Ovary (tissue), 9 donors: Measurements from ENCODE around the gene COBL. TPM values are rescaled to one million over a fixed set of nuclear protein-coding genes. Genes with fewer than 3 reads are reported as not detected.

ENCODE experiments used
- DNase-seq, 5 donors: peaks; one replicate each; pipeline ENCODE4 v3.0.0-alpha.2; 2019 to 2020
- H3K27ac ChIP-seq, 2 donors: fragments of 200-600 bp; one replicate each; pipeline versions ENCODE4 v1.5.1 to v1.8.0; 2019 to 2022
- H3K27me3 ChIP-seq: fragments of 200-600 bp; one replicate; pipeline ENCODE4 v1.8.0; 2022
- H3K36me3 ChIP-seq: fragments of 200-600 bp; sonication (generic); one replicate; pipeline ENCODE4 v1.5.1; 2019
- H3K4me1 ChIP-seq: one replicate; pipeline ENCODE4 v1.8.1; 2013; ENCODE audit warnings: mild to moderate bottlenecking, moderate library complexity; ENCODE audit not compliant: insufficient read depth
- H3K4me3 ChIP-seq: fragments of 200-600 bp; sonication (generic); one replicate; pipeline ENCODE4 v1.5.1; 2017
- H3K9me3 ChIP-seq, 2 donors: fragments of 200-600 bp in 1 of 2; sonication (generic) in 1 of 2; one replicate each; pipeline versions ENCODE4 v1.5.1 to v1.8.1; 2013 to 2019; ENCODE audit warnings: mild to moderate bottlenecking in 1 of 2, moderate library complexity in 1 of 2
- EP300 ChIP-seq: sonication (generic); formaldehyde crosslinking; IDR thresholded peaks from one replicate; pipeline ENCODE4 v1.6.1; 2017; ENCODE audit warnings: antibody characterized with exemption
- POLR2A ChIP-seq: fragments of 450-650 bp; IDR thresholded peaks from one replicate; pipeline ENCODE4 v1.6.1; 2017; ENCODE audit warnings: antibody characterized with exemption, mild to moderate bottlenecking, moderate library complexity
- WGBS, 3 donors: extraction: QIAGEN DNeasy Blood & Tissue Kit in 1 of 3; methylation state at CpG; one replicate each; pipeline versions ENCODE4 v1.1.5 to v1.1.7; 2013 to 2017; 5-methylcytosine and 5-hydroxymethylcytosine counted together
- intact Hi-C, 4 donors: fragments of 100-400 bp; cut with DNase I; formaldehyde crosslinking; loops; one replicate each; pipeline versions ENCODE4 v1.11.0 to v1.15.1; 2022 to 2023
- polyA plus RNA-seq, 2 donors: library from polyadenylated mRNA; stranded (reverse); fragments of 200-250 nt in 1 of 2; fragments of 350-450 nt in 1 of 2; fragmentation: Illumina TruSeq in 1 of 2; extraction: RNeasy Lipid Tissue Mini Kit (QIAGEN cat#74804) in 1 of 2; gene quantifications; one replicate each; pipeline ENCODE4 v1.2.3, GENCODE V29; 2013 to 2014
- total RNA-seq, 7 donors: library from RNA; depleted of rRNA in 2 of 7; stranded (reverse); fragments of >200 nt in 2 of 7; fragmentation: NEBNext Ultra II Directional in 3 of 7; extraction: Animal tissue kit (Norgen Biotek cat#: 25700) in 3 of 7; gene quantifications; one replicate each; pipeline versions ENCODE4 v1.1.0 to v1.2.4, GENCODE V29; 2016 to 2023
- TF ChIP-seq, protein P1 (sequence below), 3 donors: fragments of 450-650 bp in 2 of 3; fragments of 200-600 bp in 1 of 3; IDR thresholded peaks; one replicate each; pipeline versions ENCODE4 v1.5.1 to v1.8.0; 2016 to 2022; ENCODE audit warnings: antibody characterized with exemption in 3 of 3, mild to moderate bottlenecking in 1 of 3
- donor health status: DM: no; HTN: no; CAD: no; lungs with moderate emphysema.
- donor health status: DM: no; HTN: no; CAD: no.
- donor health status: Bipolar disorder and iron deficiency.
- donor health status: DM: yes; HTN: yes; CAD: no.
- donor health status: DM: no; HTN: no; CAD: no.
- donor health status: DM: yes; HTN: yes; CAD: no.

The COBL gene
- total and polyA plus RNA-seq, 9 donors = 0.87 to 33.4 (median 3.9) TPM

DNA sequence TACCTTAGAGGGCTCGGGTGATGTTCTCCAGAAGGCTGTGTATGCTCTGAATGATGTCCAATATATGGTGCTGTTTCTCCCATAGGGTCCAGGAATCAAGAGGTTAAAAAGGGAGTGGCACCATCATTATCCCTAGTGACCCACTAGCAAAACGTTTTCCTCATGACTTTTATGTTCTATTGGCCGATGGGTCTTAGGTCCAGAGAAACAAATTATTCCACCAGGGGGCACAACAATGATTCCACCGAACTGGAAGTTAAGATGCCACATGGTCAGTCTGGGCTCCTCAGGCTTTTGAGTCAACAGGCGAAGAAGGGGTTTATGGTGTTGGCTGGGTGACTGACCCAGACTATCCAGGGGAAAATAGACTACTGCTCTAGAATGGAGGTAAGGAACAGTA lies 256.1 kb downstream of the COBL start:
- Histone ChIP-seq H3K4me1 (no peaks in the 10 kb centered on the region), H3K36me3 (no peaks in the 10 kb centered on the region), H3K27me3 (no peaks in the 10 kb centered on the region), H3K27ac (no peak overlapping the region), H3K9me3 (no peaks in the 10 kb centered on the region), H3K4me3 (no peak overlapping the region)
- no peak for DNase-seq
- TF ChIP-seq EP300 (no peak), POLR2A (no peak)
- TF ChIP-seq, protein P1, sequence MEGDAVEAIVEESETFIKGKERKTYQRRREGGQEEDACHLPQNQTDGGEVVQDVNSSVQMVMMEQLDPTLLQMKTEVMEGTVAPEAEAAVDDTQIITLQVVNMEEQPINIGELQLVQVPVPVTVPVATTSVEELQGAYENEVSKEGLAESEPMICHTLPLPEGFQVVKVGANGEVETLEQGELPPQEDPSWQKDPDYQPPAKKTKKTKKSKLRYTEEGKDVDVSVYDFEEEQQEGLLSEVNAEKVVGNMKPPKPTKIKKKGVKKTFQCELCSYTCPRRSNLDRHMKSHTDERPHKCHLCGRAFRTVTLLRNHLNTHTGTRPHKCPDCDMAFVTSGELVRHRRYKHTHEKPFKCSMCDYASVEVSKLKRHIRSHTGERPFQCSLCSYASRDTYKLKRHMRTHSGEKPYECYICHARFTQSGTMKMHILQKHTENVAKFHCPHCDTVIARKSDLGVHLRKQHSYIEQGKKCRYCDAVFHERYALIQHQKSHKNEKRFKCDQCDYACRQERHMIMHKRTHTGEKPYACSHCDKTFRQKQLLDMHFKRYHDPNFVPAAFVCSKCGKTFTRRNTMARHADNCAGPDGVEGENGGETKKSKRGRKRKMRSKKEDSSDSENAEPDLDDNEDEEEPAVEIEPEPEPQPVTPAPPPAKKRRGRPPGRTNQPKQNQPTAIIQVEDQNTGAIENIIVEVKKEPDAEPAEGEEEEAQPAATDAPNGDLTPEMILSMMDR (IDR thresholded peaks at IDR 0.05) = no peak
- intact Hi-C loops = no loop called here
- 67 to 71% (median 67%) methylated on average over 5 of the region's 5 CpGs for WGBS, 3 donors

DNA sequence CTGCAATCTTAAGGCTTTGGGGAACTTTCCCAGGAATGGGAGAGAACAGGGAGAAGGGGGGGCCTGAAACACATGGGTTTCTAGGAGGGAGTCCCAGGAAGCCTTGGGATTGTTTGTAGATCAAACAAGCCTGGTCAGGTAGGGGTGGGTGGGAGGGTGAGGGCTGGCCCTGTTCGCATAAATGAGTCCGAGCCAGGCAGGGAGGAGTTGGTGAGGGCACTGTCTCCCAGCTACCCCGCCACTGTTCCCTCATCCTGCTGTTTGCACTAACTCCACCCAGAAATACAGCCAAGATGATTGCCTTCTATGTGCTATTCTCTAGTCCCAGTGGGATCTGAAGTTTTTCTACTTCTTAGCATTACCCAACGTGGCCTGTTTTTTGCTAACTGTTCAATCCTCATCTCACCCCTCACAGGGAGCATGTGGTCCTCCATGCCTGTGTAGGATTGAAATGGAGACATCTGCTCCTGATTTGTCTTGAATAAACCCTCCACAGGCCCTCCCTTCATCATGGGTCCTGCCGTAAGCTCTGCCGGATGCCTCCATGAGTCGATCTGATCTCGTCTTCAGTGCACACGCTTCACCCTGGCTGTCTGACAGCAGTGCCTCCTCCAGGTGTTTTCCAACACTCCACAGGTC lies 257.0 kb downstream of the COBL start:
- Histone ChIP-seq H3K4me3 (no peak overlapping the region), H3K36me3 (no peaks in the 10 kb centered on the region), H3K4me1 (no peaks in the 10 kb centered on the region), H3K27me3 (no peaks in the 10 kb centered on the region), H3K9me3 (no peaks in the 10 kb centered on the region), H3K27ac (no peak overlapping the region)
- TF ChIP-seq, protein P1 (IDR thresholded peaks at IDR 0.05) = no peak
- no peak for TF ChIP-seq EP300
- TF ChIP-seq POLR2A = no peak
- no peak for DNase-seq
- WGBS, 3 donors = 81 to 89% (median 85%) methylated on average over 9 of the region's 9 CpGs
- intact Hi-C loops = loop anchor here in 1 of 4 donors (10.0 kb wide), 1 partner anchor 45 kb away; no protein-coding TSS in a partner anchor

DNA sequence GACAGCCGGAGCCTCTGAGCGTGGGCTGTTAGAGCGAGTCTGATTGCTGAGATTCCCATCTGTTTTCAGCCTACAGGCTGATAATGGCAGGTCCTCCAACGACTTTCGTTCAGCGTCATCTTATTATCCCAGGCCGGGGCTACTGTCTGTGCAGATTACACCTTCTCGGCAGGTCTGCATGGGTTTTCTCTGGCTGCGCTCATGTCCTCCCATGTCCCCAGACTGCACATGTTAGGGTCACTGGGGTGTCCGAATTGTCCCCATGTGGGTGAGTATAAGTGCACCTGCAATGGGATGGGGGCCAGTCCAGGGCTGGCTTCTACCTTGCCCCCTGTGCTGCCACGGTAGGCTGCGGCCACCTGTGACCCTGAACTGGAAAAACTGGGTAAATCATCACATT lies 257.8 kb downstream of the COBL start:
- no peak overlapping the region for H3K27ac ChIP-seq
- no peaks in the 10 kb centered on the region for H3K36me3 ChIP-seq
- 91 to 92% (median 91%) methylated on average over 12 of the region's 12 CpGs for WGBS, 3 donors
- TF ChIP-seq POLR2A = no peak
- intact Hi-C loops = loop anchor here in 1 of 4 donors (10.0 kb wide), 1 partner anchor 46 kb away; no protein-coding TSS in a partner anchor
- no peak for DNase-seq
- no peaks in the 10 kb centered on the region for H3K4me1 ChIP-seq
- H3K4me3 ChIP-seq = no peak overlapping the region
- no peaks in the 10 kb centered on the region for H3K9me3 ChIP-seq
- H3K27me3 ChIP-seq = no peaks in the 10 kb centered on the region

DNA sequence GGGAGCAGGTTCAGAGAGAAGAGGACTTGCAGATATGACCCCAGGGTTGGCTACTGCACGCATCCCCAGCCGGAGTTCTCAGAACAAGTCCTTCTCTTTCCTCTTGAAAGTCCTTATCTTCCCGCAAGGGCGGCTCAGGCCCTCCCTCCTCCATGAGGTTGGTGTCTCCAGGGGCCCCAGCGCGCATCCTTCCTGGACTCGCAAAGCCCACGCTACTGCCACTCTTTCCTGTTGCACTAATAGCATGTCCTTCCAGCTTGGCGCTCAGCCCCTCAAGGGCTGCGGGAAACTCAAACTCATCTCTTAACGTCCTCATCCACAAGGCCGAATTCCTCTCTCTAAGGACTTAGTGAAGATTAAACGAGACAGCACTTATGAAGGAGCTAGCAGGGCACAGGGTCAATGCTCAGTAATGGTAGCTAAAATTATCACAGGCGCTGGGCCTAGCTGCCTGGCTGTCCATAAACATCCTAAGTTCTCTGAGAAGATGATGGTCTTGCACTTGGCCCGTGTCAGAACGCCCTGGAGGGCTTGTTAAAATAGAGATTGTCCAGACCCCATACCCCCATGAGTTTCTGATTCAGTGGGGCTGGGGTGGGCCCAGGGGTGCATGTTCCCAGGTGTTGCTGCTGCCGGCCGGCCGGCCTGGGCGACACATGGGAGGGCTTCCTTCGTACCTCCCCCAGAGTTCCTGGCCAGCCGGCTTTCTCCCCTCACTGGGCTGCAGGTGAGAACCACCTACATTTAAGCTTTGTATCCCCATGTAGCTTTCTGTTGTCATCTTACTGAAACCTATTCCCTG lies 261.4 kb downstream of the COBL start:
- TF ChIP-seq, protein P1 (IDR thresholded peaks at IDR 0.05) = no peak
- TF ChIP-seq POLR2A = no peak
- no peak for TF ChIP-seq EP300
- H3K9me3 ChIP-seq = no peaks in the 10 kb centered on the region
- intact Hi-C loops = loop anchor here in 1 of 4 donors (10.0 kb wide), 1 partner anchor 50 kb away; no protein-coding TSS in a partner anchor
- H3K27ac ChIP-seq = no peak overlapping the region
- H3K27me3 ChIP-seq = no peaks in the 10 kb centered on the region
- H3K4me1 ChIP-seq = no peaks in the 10 kb centered on the region
- no peak for DNase-seq
- H3K4me3 ChIP-seq = no peak overlapping the region
- 84 to 87% (median 85%) methylated on average over 22 of the region's 22 CpGs for WGBS, 3 donors
- no peaks in the 10 kb centered on the region for H3K36me3 ChIP-seq
